GM11168 (cell line): Measurements from ENCODE around the gene ANO9.
"Not testable (repeated sequence)": the region's sequence is repeated elsewhere in the genome, so short reads cannot be mapped to it uniquely, and the experiment has no call there.

Experiments used
- in situ Hi-C: fragments of 300-500 bp; cut with MboI; formaldehyde crosslinking; loops from one replicate; pipeline ENCODE4 v1.12.0; 2022; ENCODE audit warnings: low sequenced_read_pairs; ENCODE audit not compliant: unreplicated experiment

The ANO9 gene

DNA sequence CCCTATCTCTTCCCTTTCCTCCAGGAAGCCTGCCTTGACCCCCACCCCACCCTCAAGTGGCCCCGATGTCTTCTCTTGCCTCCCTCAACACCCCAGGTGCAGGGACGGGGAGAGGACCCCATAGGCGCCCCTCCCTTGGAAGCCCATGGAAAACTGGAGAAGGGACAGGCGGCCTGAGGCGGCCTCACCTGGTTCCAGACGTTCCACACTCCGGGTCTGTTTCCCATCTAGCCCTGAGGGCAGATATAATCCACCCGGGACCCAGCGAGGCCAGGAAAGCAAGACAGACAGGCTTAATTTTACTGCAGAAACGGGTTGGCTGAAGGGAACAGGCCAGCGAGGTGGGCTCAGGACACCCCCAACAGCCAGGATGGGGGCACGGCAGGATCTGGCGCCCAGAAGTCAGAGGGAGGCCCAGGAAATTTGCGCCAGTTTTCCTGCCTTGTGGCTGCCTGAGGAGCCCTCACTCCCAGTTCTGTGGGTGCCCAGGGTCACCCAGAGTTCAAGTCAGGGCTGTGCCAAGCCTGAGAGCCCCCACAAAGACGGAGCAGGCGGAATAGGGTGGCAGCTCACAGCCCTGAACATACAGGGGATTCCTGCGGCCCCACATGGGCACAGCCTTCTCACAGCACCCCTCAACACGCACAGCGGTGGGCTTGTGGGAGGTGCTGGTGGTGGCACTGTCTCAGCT is 24.0 kb downstream of the ANO9 start:
- in situ Hi-C loops: no loop called here

DNA sequence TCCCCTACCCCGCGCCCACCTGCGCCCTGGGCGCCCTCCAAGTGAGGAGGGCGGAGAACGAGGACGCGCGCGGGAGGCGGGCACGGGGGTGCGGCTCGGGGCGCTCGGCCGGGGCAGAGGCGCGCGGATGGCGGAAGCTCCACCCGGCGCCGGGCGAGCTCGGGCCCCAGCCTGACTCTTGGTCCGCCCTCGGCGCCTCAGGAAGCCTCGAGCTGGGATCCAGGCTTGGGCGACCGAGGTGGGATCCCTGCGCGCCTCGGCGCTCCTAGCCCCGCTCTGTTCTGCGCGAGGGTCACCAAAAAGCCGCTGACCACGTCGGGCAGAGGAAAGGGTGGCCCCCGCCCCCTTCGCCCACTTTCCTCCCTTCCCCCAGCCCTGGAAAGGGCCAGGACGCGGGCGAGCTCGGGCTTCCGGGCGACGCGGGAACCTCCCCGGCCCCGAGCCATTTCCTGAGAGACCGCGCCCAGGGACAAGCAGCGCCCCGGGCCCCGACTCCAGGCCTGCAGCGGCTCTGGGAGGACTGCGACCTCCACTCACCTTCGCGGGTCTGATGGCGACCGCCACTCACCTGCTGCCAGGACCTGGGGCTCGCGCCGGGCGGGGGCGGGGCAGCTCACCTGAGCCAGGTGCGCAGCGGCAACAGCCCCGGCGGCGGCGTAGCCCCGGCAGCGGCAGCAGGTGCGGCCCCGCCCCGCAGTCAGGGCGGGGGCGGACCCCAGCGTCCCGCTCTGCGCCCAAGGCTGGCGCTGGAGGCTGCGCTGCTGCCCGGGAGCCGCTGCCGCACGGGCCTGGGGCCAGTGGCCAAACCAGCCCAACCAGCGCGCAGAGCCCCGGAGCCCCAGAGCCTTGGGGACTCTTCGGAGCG is 24.8 kb downstream of the ANO9 start:
- in situ Hi-C loops: no loop called here

DNA sequence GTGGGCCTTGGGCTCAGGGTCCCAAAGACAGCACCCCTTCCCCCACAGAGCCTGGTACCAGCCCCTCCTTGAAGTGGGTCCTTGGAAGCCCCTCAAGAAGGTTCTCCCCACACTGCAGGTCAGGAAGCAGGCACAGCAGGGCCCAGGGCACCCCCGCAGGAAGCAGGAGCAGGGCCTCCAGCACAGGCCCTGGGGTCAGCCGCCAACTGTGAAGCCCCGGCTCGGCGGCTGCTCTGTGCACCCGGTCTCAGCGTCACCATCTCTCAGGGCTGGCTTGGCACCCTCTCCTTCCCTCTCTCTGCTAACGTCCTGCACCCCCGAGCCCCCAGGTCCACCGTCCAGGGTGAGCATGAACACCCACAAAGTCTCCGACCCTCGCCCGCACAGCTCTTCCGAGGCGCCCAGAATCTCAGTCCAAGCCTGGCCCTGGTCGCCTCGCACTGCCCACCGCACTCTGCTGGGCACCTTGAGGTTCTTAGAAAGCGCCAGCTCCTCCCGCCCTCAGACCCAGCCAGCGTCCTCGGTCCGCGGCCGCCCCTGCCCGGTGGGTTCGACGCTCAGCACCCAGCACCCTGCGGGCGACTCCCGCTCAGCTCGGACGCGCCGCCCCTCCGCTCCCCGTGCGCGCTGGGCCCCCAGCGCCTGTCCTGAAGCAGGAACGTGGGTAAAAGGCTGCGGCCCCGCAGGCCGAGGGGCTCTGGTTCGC is 25.6 kb downstream of the ANO9 start:
- in situ Hi-C loops: no loop called here

DNA sequence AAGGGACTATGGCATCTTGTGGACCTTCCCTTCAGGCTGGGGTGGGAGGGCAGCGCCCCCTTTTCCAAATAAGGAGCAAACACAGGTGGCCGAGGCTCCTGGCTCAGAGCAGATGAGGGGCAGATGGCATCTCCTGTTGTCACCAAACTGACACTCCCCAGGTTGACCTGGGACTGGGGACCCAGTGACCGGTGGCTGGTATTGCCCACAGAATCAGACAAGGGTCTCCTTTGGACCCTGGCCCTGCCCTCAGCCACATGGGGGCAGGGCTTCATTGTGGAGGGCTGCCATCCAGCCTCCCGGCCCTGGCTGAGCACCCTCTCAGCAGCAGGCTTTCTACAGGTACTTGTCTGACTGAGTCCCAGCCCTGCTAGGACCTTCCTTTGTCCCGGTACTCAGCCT is 26.2 kb downstream of the ANO9 start:
- in situ Hi-C loops: no loop called here

GRCh38 chr11:414318-414857 is 27.4 kb downstream of the ANO9 start:
- in situ Hi-C loops: no loop called here

DNA sequence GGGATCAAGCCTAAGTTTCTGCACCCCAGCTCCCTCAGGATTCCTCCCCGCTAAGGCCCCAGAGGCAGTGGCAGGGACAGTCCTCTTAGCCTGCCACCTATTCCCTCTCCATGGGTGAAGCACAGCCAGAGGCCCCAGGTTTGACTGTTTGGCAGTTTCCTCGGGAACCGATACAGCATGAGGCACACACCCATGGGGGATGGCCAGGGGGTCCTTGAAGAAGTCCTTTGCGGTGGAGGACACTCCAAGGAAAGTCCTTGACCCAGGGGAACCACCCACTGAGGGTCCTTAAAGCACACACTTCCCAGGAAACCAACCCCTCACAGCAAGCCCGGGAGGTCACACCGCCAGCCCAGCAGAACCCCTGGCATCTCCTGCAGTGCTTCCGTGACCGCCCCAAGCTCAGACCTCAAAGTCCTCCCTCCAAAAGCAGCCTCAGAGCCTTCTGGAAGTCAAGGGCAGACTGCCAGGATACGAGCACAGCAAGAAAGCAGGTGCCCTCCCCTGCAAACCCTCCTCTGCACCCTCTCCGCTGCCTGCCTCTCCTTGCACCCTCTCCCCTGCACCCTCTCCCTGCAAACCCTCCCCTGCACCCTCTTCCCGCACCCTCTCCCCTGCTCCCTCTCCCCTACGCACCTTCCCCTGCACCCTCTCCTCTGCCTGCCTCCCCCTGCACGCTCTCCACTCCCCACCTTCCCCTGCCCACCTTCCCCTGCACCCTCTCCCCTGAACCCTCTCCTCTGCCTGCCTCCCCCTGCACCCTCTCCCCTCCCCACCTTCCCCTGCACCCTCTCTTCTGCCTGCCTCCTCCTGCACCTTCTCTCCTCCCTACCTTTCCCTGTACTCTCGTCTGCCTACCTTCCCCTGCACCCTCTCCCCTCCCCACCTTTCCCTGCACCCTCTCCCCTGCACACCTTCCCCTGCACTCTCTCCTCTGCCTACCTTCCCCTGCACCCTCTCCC is 28.4 kb downstream of the ANO9 start:
- in situ Hi-C loops: no loop called here

DNA sequence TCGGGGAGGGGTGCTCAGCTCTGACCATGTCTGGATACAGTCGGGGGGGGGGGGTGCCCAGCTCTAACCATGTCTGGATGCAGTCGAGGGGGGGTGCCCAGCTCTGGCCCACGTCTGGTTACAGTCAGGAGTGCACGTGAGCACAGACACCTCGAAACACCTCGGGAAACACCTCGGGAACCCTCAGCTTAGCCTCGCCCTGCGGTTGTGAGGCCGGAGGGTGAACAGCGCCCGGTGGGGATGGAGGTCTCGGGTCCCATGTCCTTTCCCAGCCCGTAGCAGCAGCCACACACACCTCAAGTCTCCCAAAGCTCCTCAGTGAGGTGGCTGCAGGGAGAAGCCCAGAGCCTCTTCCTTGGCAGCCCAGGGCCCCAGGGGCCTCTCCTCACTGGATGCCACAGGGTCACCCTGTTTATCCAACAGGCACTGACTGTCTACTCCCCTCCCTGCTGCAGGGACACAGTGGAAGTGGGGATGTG is 29.1 kb downstream of the ANO9 start:
- in situ Hi-C loops: no loop called here

GRCh38 chr11:411520-411919 is 30.3 kb downstream of the ANO9 start:
- in situ Hi-C loops: not testable (repeated sequence)

GRCh38 chr11:410711-411110 is 31.1 kb downstream of the ANO9 start:
- in situ Hi-C loops: not testable (repeated sequence)

DNA sequence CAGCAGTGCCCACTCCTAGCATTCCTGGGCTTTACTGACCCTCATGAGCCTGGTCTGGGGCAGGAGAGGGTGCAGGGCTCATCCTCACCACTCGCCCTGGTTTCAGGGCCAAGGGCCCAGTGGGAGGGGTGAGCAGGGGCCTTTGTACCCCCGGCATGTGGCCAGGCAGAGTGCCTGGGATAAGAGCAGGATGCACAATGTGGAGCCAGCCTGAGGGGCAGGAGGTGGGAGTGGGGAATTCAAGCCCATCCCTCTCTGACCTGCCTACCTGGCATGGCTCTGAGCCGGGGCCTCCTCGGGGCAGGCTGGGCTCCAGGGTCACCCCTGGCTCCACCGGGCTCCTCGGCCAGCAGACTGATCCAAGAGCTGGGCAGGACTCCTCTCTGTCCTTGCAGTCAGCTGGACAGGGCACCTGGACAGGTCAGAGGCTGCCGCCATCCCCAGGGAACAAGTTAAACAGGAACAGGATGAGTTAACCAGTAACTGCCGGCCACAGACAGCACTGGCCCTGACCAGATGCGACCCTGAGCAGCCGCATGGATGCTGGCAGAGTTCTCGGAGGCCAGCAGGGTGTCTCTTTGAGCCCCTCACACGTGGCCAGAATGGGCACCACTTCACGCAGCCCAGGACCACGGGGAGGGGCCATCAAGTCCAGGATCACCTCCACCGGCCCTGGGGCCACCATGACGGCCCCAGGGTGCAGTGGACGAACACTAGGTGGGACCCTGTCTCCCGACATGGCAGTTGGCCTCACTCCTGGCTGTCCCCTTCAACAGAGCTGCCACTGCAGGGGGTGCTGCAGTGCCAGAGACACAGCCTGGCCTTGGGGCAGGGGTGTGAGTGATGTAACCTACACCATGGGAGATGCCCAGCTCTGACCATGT is 32.0 kb downstream of the ANO9 start:
- in situ Hi-C loops: no loop called here

GRCh38 chr11:409008-409599 is 32.7 kb downstream of the ANO9 start:
- in situ Hi-C loops: no loop called here

GRCh38 chr11:408154-409007 is 33.4 kb downstream of the ANO9 start:
- in situ Hi-C loops: no loop called here

DNA sequence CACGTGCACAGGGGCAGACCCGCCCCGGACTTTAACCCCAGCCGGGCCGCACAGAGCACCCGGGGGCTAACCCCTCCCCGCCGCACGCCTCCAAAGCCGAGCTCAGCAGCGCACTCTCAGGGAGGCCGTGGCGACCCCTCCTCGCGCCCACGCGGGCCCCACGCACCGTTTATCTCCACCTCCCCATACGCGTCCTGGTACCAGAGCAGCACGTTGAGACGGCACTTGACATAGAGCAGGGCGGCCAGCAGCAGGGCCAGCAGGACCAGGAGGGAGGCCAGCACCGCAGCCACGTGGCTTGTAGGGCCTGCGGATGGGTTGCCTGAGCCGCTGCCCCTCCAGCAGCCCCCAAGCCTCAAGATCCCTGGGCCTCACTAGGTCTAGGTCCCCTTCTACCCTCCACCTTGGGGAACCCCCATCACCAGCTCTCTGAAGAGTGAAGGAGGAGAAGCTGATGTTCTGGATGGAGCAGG is 34.1 kb downstream of the ANO9 start:
- in situ Hi-C loops: no loop called here

GRCh38 chr11:406796-407650 is 34.8 kb downstream of the ANO9 start:
- in situ Hi-C loops: no loop called here

DNA sequence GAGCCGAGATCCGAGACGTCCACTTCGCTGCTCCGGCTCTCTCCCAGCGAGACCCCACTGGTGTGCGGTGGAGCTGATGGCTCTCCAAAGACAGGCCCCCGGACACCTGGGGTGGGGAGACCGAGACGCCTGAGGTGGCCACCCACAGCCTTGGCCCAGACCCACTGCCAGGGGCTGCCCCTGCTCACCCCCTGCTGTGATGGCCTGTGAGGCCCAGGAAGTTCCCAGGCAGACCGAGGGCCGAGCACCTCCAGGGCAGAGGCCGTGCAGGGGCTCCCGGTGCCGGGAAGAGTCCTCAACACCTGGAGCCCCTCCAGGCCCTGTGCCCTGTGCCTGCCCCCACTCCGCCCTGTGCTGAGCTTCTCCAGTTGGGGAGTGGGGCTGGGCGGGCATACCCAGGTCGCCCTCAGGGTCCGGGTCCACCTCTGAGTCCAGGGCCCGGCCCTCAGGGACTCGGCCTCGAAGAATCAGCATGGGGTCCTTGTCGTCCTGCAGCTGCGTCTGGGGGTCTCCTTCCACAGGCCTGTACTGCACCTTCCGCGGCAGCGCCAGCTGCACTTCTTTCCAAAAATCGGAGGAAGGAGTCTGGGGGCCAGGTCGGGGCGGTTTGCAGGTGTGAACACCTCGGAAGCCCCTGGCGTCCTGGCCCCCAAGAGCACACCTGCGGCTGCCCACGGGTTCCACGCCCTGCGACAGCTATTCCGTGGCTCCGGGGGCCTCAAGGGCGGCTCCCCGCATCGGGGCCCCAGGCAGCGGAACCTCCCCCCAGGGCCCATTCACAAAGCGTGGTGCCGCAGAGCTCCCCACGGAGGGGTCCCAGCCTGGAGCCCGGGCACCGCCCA is 35.6 kb downstream of the ANO9 start:
- in situ Hi-C loops: no loop called here
